Loucy (cell line): ENCODE results near the gene HCRT.

Experiments
- CTCF ChIP-seq: fragments of 200-600 bp; sonication (generic); conservative IDR thresholded peaks from 2 replicates; pipeline ENCODE4 v1.5.1; 2014; ENCODE audit warnings: mild to moderate bottlenecking, antibody characterized with exemption, low read length
- EZH2phosphoT487 ChIP-seq: fragments of 200-600 bp; IDR thresholded peaks from 2 replicates; pipeline ENCODE4 v1.6.1; 2018; ENCODE audit warnings: antibody characterized with exemption, mild to moderate bottlenecking, moderate library complexity, borderline replicate concordance

GRCh38 chr17:42184713-42185620 lies at the start of gene HCRT:
- TF ChIP-seq CTCF (no peak), EZH2phosphoT487 (no peak)
